GM21515 (cell line): ENCODE data around the gene DARS2.
"Not testable (repeated sequence)": the region's sequence is repeated elsewhere in the genome, so short reads cannot be mapped to it uniquely, and the experiment has no call there.

Experiments used
- ATAC-seq: cut with Tn5 transposase; IDR thresholded peaks from one replicate; pipeline ENCODE4 v1.9.1; 2021; ENCODE audit not compliant: unreplicated experiment

The DARS2 gene, protein sequence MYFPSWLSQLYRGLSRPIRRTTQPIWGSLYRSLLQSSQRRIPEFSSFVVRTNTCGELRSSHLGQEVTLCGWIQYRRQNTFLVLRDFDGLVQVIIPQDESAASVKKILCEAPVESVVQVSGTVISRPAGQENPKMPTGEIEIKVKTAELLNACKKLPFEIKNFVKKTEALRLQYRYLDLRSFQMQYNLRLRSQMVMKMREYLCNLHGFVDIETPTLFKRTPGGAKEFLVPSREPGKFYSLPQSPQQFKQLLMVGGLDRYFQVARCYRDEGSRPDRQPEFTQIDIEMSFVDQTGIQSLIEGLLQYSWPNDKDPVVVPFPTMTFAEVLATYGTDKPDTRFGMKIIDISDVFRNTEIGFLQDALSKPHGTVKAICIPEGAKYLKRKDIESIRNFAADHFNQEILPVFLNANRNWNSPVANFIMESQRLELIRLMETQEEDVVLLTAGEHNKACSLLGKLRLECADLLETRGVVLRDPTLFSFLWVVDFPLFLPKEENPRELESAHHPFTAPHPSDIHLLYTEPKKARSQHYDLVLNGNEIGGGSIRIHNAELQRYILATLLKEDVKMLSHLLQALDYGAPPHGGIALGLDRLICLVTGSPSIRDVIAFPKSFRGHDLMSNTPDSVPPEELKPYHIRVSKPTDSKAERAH

DNA sequence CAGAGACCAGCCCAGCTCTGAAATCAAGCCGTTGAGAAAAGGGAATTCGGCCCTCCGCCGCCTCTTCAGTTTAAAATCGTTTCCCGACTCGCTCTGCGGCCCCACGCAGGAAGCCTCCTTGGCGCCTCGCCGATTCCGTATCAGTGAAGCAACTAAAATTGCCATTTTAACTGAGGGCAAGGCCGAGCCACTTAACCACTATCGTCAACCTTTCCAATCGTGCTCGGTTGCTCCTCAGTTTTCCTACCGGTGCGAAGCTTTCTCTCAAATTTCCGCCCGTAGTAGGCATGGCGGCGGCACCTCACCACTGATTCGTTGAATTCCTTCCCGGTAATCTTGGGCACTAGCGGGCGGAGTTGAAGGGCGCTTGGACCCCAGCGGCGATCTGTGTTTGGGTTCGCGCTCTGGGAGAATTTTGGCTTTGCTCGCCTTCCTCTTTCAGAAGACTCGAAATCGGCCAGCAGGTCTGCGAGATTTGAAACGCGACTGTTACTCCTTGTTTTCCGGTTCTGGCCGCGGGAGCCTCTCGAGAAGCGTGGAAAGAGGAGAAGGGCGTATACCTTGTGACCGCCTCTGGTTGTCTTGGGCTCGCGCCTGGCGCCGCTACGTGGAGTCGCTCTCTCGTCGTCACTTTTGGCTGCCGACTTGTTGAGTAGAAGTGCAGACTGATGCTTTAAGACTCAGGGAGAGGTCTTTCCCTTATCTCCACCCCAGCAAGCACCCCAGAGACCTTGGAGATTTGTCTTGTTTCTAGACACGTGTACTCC, at the start of gene DARS2, which contains the start of gene CENPL:
DARS2 (plus strand) TSS at position 359 of the 767 bp plus-strand sequence. CDS start 557 bp downstream, outside the sequence.
CENPL (minus strand) TSS at position 569 of the 767 bp plus-strand sequence. CDS start 13,584 bp downstream, outside the sequence.
- ATAC-seq = peak; percentile 82

DNA sequence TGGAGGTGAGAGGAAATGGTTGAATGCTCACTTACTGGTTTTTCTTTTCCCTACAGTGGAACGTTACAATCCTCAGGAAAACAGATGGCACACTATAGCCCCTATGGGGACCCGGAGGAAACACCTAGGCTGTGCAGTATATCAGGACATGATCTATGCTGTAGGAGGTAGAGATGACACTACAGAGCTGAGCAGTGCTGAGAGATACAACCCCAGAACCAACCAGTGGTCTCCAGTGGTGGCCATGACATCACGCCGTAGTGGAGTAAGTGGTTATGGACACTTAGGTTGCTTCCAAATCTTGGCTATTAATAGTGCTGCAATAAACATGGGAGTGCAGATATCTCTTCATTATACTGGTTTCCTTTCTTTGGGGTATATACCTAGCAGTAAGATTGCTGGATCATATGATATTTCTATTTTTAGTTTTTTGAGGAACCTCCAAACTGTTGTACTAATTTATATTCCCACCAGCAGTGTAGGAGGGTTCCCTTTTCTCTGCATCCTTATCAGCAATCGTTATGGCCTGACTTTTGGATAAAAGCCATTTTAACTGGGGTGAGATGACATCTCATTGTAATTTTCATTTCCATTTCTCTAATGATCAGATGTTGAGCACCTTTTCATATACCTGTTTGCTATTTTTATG, 48.8 kb upstream of the DARS2 start:
- ATAC-seq = no peak

DNA sequence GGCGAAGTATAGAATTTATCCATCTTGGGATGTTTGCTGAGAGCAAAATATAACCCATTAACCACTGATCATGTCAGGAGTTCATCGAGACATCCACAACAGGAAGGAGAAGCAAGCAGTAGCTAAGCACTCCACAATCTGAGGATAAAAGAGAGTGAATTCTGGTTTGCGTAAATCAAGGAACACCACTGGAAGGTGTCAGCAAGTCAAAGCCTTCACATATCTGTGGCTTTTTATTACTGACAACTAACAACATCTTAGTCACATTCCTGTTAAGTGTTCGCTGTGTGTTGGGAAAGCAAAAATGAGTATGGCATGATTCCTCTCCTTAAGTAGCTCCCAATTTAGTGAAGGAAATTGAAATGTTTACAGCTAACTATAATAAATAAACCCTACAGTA, 44.5 kb upstream of the DARS2 start:
- ATAC-seq = no peak

DNA sequence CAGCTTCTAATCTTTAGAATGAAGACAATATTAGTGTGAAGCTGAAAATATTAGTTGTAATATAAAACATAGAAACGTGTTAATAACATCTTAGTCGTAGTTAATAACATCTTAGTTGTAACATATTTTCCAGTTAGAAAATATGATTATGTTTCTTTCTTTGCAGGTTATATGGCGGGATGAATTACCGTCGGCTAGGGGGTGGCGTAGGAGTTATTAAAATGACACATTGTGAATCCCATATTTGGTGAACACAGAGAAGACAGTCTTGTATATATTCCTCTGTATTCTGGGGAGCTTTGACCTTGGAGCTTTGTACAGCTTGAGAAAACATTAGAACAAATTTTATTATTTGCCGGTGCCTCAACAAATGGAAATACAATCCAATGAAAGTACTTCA, 39.5 kb upstream of the DARS2 start:
- no peak for ATAC-seq

DNA sequence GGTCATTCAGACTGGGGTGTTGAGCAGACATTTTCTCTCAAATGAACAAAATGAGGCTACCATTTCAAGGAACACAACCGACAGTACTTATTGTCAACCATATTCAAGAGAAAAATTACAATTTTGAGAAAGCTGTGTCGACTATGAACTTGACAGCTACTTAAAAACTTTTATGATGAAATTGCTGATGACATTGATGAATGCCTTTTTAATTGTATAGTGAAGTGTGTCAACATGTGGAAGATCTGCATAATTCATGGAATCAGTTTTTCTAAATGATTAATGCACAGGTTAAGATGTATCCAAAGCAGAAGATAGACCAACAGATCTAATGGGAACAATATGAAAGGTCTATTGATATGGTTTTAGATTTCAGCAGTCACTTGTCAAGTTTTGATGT, 34.6 kb upstream of the DARS2 start:
- ATAC-seq = no peak

DNA sequence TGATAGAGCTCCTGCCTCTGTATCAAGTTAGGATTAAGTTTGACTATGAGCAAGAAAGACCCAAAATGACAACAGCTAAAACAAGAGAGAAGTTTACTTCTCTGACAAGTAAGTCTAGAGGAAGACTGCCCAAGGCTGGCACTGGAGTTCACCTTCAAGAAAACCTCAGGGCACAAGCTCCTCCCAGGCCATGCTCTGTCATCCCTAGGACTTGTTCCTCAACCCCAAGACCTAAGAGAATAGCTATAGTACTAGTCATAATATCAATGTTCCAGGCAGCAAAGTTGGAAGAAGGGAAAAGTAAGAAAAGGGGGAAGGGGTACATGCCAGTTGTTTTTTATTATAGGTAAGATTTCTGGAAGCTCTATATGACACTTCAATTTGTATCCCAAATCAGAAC, 26.4 kb upstream of the DARS2 start:
- no peak for ATAC-seq

DNA sequence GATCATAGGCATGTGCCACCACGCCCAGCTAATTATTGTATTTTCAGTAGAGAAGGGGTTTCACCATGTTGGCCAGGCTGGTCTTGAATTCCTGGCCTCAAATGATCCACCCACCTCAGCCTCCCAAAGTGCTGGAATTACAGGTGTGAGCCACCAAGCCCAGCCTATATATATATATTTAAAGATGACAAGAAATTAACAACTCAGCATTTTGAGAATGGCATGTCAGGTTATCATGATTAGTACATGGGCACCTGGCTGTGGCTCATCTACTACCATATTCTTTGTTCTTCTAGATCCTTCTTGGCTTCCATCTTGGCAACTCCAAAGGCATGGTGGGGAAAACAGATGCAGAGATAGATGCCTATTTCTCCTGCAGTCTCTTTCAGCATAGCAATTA, 24.5 kb upstream of the DARS2 start:
- not testable (repeated sequence) for ATAC-seq

DNA sequence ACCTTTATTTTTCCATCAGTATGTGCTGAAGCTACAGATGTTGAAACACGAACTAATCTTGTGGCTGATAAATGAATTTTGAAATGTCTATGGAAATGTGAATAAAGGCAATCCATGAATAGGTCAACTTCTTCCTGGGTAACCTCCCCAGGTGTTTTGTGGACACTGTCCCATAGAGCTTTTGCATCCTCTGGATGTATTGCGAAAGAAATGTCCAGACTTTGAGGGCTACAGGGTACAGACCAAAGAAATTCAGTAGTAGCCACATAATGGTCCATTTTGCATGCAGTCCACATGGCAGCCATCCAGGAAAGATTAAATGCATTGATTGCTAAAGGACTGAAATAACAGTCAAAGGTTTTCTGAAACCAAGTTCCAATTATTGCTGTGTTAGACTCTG, 21.5 kb upstream of the DARS2 start:
- ATAC-seq = no peak

DNA sequence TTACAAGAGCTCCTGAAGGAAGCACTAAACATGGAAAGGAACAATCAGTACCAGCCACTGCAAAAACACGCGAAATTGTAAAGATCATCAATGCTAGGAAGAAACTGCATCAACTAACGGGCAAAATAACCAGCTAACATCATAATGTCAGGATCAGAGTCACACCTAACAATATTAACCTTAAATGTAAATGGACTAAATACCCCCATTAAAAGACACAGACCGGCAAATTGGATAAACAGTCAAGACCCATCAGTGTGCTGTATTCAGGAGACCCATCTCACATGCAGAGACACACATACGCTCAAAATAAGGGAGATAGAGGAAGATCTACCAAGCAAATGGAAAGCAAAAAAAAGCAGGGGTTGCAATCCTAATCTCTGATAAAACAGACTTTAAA, 10.8 kb upstream of the DARS2 start:
- not testable (repeated sequence) for ATAC-seq

DNA sequence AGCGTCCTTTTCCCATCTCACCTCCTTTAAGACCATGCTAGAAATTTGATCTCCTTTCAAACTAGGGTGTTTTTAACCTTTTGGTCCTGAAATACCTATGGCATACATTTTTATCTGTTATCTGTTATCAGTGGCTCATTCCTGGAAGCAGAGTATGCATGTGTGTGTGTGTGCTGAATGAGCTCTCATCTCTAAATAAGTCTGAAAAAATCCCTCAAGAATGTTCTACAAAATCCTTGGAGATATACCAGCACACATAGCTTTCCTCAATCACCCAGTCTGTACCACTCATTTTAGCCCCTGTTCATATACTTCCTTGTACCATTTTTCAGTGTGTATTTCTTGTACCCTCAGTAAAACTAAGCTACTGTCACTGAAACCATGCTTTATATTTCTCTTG, 6.0 kb upstream of the DARS2 start:
- no peak for ATAC-seq

DNA sequence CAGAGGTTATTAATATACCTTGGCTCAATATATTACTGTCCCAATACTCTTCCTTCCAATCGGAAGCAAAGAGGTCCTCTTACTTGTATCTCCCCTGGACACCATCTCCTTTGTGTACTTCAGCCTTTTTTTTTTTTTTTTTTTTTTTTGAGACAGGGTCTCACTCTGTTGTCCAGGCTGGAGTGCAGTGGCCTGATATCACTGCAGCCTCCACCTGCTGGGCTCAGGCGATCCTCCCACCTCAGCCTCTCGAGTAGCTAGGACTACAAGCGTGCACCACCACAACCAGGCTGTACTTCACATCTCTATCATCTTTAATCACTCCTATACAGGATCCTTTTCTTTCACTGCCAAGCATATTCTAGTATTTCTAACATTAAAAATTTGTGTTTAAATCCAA, 2.8 kb upstream of the DARS2 start:
- ATAC-seq = no peak

DNA sequence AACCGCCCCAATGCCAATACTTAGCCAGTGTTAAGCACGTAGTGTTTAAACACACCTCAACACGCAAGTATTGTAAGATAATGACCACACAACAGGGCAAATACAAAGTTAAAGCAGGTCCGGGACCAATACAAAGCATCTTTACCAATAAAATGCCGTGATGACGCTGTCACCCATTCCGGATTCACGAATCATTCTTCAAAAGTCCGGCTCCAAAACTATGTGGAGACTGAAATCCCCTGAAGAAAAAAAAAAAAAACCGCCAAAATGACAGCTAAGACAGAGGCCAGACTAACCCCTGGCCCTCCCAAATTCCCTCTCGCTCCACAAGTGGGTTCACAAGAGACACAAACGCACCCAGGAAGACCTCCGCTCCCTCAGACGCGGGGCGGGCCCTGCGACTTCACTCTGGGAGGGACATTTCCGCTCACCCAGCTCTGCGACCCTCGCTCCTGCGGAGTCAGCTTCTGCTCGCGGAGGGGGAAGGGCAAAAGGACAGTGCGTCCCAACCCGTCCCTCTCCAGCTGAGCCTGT, 625 bp upstream of the DARS2 start:
- peak; percentile 33 for ATAC-seq

DNA sequence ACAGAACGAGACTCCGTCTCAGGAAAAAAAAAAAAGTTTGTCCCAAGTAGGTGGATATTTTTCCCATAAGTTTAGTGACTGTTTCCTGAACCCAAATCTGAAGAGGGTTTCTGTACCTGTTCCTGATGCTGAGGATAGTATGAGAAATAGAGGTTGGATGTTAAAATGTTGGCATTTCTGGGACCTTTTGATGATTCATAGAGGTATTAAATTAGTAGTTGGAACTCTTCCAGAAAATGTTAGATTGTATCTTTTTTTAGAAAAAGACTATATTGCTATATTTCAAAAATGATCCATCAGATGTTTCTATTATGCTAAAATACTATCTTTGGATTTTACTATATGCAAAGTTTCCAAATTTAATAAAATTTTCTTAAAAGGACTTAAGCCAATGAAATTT, 3.1 kb downstream of the DARS2 start:
- no peak for ATAC-seq

DNA sequence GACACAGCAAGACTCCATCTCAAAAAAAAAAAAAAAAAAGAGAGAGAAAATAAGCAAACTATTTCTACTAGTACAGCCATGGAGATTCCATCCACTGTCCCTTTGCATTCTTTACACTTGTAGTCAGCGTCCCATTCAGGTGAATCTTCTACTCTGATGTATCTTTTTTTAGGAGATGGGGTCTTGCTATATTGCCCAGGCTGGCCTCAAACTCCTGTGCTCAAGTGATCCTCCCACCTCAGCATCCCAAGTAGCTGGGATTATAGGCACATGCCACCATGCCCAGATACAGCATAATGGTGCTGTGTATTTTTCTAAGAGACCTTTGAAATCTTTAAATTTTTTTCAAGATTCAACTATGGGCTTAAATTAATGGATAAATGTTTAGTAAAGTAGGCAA, 8.3 kb downstream of the DARS2 start:
- no peak for ATAC-seq

DNA sequence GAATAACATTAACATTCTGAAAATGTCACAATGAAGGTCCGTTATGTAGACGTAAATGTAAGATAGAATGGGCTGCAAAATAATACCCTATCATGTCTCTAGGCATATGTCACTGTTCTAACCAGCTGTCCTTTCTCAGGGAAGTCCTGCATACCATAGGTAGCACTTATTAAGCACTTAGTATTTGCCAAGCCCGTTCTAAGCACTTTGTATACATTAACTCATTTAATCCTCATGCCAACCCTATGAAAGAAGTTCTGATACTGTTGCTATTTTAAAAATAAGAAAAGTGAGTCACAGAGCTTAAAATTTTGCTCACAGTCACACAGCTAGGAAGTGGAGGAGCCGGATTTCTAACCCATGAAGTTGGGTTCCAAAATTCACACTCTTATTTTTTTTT, 27.6 kb downstream of the DARS2 start:
- no peak for ATAC-seq

DNA sequence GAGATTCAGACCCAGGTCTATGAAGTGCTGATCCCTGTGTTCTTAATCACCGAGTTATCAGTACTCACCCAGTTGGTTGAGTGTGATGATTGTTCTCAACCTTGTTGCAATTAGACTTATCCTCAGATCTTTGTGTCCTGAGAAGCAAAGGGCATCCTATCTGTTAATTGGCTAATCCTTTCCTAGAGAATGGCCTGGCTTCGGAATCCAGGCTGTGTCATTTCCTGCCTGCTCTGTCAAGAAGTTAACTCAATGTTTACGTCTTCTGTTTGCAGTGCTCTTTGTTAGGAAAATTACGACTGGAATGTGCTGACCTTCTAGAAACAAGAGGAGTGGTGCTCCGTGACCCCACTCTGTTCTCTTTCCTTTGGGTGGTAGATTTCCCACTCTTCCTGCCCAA, 28.6 kb downstream of the DARS2 start:
- no peak for ATAC-seq

DNA sequence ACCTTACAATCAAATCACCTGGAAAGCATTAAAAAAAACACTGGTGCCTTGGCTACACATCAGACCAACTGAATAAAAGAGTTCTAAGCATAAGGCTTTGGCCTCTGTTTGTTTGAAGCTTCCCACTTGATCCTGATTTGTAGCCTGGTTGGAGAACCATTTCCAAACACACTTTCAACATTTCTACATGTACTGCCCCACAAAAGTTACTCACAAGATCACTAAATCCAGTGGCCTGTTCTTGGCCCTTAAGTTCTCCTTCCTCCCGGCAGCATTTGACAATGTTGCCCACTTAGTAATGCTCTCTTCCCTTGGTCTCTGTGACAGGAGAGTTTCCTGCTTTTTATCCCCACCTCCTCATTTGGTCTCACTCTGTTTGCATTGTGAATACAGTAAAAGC, 31.5 kb downstream of the DARS2 start:
- ATAC-seq = no peak

DNA sequence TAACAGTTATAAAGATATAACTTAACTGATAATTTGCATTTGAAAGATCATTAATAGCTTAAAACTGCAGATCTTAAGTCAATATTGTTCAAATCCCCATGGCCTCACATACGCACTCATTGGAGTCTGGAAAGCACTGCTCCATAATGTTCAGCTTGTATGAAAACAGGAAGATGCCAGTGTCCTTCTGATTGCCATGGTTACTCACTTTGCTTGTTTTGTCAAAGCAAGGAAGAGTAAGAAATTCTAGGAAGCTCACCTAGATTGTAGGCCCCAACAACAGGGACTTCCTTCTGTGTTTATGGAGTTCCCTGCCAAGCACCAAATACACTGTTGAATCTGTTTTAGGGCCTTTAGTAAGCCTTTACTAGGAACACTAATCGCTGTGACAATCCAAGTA, 32.4 kb downstream of the DARS2 start:
- ATAC-seq = no peak

DNA sequence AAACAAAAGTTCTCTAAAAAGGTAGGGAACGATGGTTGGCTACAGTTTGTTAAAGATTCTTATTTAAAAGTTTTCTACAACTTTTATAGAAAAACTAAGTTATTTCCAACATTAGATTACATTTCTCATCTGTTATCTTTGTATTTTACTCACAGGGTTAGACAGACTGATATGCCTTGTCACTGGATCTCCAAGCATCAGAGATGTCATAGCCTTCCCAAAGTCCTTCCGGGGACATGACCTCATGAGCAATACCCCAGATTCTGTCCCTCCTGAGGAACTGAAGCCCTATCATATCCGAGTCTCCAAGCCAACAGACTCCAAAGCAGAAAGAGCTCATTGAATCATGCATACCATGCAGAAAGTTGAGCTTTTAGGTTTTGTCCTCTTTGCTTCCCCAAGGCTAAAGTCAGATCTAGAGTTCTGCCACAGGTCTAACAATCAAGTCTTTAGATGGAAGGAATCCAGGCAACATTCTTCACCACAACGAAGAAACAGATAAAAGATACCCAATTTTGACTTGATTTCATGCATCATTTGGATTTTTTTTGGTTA, 33.0 kb downstream of the DARS2 start:
- ATAC-seq = no peak

DNA sequence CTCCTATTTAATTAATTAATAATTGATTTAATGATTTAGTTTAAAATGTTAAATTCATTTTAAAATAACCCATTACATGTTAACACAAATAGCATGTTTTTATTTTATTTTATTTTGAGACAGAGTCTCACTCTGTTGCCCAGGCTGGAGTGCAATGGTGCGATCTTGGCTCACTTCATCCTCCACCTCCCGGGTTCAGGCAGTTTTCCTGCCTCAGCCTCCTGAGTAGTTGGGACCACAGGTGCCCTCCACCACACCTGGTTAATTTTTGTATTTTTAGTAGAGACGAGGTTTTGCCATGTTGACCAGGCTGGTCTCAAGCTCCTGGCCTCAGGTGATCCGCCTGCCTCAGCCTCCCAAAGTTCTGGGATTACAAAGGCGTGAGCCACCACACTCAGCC, 35.1 kb downstream of the DARS2 start:
- not testable (repeated sequence) for ATAC-seq

DNA sequence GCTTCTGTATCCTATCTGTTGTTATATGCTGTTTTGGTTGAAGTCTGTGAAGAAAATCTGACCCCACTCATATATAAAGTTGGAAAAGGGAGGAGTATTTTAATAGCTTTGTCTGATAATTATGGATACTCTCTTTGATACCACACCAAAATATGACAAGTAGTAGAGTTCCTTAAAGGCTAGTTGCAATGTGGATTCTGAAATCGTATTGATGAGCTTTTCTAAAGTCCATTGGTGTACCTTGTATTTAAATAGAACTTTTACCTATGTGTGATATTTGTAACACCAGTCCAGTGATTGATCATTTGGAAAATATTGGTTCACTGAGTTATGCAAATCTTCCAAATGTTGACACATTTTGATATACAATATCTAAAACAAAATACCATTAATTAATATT, 35.6 kb downstream of the DARS2 start:
- ATAC-seq = no peak
